GOT3 (cell line): ENCODE results near the gene C1orf50.
"Not testable (repeated sequence)": the region's sequence is repeated elsewhere in the genome, so short reads cannot be mapped to it uniquely, and the experiment has no call there.

ENCODE experiments used
- DNase-seq: peaks from one replicate; lab custom pipeline; 2025; ENCODE audit warnings: mixed read lengths; lab: John Stamatoyannopoulos, UW

C1orf50 gene

GRCh38 chr1:42766741-42767509 is at the start of gene C1orf50, which contains the start of gene P3H1:
TSS of gene C1orf50 (plus strand) at chr1:42767249. CDS start at chr1:42767312, 63 bp downstream.
TSS of gene P3H1 (minus strand) at chr1:42767028. CDS start at chr1:42766971, 57 bp downstream.
- peak; percentile 97 for DNase-seq

GRCh38 chr1:42720868-42721267 is 46.2 kb upstream of the C1orf50 start:
- no peak for DNase-seq

- no peak for DNase-seq
Measured at GRCh38 chr1:42721926-42722325, 45.1 kb upstream of the C1orf50 start.

GRCh38 chr1:42722403-42722802 is 44.6 kb upstream of the C1orf50 start:
- not testable (repeated sequence) for DNase-seq

DNA sequence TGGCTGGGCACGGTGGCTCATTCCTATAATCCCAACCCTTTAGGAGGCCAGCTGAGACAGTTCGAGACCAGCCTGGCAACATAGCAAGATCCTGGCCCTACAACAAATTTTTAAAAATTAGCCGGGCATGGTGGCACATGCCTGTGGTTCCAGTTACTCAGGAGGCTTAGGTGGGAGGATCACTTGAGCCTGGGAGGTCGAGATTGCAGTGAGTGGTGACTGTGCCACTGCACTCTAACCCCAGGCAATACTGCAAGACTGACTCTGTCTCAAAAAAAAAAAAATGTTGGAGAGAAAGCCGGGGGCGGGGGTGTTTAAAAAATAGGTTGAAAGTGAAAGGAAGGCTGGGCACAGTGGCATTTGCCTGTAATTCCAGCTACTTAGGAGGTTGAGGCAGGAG is 43.5 kb upstream of the C1orf50 start:
- no peak for DNase-seq

DNA sequence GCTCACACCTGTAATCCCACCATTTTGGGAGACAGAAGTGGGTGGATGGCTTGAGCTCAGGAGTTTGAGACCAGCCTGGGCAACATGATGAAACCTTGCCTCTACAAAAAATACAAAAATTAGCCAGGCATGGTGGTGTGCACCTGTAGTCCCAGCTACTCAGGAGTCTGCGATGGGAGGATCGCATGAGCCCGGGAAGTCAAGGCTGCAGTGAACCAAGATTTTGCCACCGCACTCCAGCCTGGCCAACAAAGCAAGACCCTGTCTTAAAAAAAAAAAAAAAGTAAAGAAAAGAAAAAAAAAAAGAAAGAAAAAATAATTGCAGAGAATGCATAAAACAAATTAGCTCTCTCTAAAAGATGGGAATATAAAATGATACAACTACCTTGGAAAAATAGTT is 41.2 kb upstream of the C1orf50 start:
- not testable (repeated sequence) for DNase-seq

GRCh38 chr1:42730002-42730401 is 37.0 kb upstream of the C1orf50 start:
- DNase-seq = no peak

- DNase-seq = no peak
Measured at GRCh38 chr1:42730988-42731387, 36.1 kb upstream of the C1orf50 start.

- DNase-seq = no peak
Measured at GRCh38 chr1:42731585-42731984, 35.5 kb upstream of the C1orf50 start.

GRCh38 chr1:42732126-42732680 is 34.8 kb upstream of the C1orf50 start:
- DNase-seq = no peak

DNA sequence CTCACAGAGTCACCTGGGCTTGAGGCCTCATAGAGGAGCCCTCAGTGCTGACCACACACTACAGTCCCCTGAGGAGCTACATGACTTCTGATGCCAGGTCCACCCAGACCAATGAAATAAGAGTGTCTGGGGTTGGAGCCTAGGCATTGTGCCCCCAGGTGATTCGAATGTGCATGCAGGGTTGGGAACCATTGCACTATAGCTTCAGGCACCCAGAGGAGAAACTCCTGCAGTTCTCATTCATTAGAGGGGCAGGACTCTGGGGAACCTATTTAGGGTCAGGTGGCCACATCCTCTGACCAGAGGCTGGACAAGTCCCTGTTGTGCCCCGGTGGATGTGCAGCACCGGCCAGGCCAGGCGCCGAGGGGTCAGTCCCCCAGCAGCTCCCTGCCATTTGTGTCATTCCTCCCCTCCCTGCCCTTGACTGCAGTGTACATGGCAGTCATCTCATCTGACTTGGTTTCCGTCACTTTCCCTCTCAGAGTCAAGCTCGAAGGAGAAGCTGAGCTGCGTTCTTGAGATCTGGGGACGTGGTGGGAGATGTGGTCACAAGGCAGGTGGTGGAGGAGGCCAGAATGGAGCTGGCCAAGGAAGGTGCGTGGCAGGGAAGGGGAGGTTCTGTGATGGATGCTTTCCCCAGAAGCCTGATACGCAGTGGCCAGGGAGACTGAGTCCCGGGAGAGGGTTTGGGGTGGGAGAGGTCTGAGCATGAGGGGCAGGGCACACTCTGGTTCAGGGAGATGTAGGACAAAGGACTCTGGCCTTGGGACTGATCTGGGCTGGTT is 33.4 kb upstream of the C1orf50 start:
- no peak for DNase-seq

- DNase-seq = no peak
Measured at GRCh38 chr1:42734201-42735035, 32.6 kb upstream of the C1orf50 start.

DNA sequence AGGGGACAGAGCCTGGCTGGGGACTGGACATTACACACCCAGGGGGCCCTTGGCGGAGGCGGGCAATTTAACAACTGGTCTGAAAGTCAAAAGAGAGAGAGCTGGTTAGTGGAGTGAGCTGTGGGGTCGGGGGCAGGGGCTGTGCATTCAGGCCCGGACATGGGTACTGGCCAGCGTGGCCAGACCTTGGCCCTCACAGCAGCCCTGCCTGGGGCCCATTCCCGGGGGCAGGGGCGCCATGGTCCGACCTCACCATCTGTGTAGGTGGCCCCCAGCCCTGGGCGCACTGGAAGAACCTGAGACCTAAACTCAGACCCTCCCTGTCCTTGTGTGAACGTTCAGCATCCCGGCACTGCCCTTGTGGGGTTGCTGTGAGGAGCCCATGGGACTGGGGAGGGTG is 32.0 kb upstream of the C1orf50 start:
- DNase-seq = no peak

DNA sequence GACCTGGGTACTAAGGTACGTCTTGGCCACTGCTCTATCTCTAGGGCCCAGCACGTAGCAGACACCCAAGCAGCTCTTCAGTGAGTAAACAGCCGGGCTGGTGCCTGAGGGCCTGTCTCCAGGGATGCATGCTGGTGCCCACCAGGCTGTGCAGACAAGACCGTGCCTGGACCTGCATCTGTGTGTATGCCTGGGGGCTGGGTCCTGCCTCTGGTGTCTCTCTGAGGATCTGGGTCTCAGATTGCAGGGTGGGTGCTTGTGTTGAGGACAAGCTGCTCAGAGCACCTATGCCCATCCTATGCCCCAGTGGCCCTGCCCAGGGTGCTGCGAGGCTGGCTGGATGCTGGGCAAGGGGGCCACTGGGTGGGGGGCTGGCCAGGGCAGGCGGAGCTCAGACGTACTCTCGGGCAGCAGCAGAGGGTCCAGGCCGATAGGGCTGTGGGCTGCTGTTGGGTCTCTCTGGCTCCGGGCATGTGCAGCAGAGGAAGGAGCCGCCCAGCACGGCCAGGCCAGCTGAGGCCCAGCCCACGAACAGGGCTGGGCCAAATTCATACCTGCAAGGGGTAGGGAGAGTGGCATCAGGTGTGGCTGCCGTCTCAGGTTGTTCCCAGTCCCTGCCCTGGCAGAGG is 31.5 kb upstream of the C1orf50 start:
- DNase-seq = no peak

DNA sequence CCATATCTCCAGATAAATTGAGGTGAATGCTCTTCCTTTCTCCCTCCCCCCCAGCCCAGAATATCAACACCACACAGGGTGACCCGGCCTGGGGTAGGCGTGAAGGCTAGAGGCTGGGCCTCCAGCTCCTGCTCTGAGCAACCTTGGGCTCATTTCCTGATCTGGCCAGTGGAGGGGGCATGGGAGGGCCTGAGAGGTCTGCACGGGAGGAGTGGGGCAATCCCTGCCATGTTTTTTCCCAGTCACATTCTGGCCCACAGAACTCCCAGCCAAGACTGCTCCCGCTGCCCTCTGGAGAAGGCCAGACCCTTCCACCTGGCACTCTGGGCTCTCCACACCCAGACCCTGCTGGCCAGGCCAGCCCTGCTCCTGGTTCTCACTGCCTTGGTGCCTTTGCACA is 30.9 kb upstream of the C1orf50 start:
- no peak for DNase-seq

DNA sequence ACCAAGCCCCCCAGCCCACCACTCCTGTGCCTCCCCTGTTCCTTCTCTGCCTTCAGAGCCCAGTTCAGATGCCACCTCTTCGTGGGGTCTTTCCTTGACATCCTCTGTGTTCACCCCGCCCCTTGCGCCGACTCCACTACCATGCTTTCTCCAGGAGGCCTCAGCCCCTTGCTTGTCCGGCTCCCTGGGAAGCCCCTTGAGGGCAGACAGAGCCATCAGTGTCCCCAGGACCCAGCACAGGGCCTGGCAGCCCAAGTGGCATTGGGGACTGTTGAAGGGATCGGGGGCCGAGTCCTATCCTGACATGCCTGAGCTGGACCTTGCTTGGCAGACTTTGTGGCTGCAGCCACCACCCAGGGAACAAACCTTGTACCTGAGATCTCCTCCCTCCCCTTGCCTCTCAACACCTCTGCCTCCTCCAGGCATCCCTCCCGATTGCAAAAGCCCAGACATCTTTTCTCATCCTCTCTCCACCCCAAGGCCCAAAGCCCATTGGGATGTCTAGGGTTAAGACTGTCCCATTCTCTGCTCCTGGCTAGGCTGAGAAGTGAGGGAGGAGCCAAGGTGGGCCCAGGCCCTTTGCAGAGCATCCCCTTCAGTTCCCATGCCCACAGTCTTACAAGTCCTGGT is 30.4 kb upstream of the C1orf50 start:
- DNase-seq = no peak

GRCh38 chr1:42737257-42737656 is 29.8 kb upstream of the C1orf50 start:
- no peak for DNase-seq

DNA sequence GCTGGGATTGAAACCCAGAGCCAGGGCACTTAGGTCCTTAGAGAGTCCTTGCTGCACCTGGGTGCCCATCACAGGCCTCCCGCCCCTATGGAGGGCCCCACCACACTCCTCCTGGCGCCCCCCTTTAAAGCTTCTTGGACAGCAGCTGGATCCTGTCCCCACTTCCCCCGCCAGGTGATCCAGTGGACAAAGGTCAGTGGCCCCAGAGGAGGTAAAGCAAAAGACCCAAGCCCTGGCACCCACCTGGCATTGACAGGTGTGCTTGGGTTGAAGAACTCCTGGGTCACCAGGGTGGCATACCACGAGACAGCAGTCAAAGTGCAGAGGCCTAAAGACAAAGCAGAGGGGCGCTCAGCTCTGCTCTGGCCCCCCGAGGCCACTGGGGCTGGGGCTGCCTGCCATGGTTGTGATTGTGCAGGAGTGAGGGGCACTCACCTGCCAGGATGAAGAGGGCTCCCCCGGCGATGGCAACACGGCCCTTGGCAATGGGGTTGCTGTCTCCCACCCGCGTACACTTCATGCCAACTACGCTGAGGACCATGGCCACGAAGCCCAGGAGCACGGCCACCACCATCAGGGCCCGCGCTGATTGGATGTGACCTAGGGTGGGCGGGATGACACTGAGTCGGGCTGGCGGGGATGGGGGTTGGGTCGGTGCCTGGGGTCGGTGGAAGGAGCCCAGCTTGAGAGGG is 28.9 kb upstream of the C1orf50 start:
- DNase-seq = no peak

DNA sequence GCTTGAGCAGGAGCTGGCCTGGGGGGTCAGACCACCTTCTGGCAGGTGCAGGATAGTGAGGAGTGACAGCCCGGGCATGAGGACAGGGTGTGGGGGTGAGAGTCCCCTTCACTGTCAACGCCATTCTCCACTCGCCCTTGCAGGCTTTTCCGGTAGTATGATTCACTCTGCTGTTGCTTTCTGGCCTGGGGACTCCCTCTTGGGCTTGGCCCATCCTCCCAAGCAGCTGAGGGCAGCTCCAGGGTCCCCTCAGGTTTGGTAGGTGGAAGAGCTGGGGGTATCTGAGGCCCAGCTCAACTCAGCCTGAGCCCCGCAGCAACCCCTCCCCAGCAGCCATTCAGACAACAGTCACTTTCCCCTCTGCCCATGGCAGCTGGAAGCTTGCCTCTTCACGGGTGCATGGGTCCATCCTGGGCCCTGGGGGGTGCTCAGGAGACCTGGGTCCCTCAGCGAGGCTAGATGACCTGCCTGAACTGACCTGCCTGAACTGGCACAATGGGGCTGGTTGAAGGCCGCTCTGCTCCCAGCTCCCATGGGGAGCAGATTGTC is 28.3 kb upstream of the C1orf50 start:
- no peak for DNase-seq
